ENCODE measurements around the gene ITGA2B.
"Not testable (repeated sequence)": the region's sequence is repeated elsewhere in the genome, so short reads cannot be mapped to it uniquely, and the experiment has no call there.

Gene ITGA2B

DNA sequence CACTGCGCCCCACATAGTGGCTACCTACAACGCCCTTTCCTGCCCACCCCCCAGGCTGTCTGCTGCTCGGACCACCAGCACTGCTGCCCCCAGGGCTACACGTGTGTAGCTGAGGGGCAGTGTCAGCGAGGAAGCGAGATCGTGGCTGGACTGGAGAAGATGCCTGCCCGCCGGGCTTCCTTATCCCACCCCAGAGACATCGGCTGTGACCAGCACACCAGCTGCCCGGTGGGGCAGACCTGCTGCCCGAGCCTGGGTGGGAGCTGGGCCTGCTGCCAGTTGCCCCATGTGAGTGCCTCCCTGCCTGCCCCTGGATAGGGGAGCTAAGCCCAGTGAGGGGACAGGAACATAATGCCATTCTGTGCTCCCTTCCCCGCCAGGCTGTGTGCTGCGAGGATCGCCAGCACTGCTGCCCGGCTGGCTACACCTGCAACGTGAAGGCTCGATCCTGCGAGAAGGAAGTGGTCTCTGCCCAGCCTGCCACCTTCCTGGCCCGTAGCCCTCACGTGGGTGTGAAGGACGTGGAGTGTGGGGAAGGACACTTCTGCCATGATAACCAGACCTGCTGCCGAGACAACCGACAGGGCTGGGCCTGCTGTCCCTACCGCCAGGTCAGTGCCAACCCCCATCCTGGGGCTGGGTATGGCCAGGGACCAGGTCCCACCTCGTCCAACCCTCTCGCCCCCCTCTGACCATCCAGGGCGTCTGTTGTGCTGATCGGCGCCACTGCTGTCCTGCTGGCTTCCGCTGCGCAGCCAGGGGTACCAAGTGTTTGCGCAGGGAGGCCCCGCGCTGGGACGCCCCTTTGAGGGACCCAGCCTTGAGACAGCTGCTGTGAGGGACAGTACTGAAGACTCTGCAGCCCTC is 37.3 kb downstream of the ITGA2B start:
- no peak for DNase-seq

DNA sequence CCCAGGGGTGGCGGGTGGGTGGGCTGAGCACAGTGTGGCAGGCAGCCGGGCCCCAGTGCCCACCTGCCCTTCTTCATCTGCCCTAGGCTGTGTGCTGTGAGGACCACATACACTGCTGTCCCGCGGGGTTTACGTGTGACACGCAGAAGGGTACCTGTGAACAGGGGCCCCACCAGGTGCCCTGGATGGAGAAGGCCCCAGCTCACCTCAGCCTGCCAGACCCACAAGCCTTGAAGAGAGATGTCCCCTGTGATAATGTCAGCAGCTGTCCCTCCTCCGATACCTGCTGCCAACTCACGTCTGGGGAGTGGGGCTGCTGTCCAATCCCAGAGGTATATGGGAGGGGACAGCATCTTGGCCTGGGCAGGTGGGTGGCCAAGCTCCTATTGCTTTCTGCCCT is 38.0 kb downstream of the ITGA2B start:
- no peak for DNase-seq

DNA sequence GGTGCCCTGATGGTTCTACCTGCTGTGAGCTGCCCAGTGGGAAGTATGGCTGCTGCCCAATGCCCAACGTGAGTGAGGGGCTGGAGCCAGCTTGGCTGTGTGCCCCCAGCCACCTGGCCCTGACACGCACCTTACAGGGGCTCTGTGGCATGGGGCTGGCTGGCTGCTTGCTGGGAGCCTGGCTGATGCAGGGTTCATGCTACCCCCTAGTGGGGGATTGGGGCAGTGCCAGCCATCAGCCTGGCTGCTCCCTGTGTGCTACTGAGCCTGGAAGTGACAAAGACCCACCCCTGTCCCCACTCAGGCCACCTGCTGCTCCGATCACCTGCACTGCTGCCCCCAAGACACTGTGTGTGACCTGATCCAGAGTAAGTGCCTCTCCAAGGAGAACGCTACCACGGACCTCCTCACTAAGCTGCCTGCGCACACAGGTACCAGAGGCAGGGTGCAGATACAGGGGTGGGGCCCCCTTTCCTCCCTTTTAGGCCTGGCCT is 38.7 kb downstream of the ITGA2B start:
- peak; percentile 83 for DNase-seq

DNA sequence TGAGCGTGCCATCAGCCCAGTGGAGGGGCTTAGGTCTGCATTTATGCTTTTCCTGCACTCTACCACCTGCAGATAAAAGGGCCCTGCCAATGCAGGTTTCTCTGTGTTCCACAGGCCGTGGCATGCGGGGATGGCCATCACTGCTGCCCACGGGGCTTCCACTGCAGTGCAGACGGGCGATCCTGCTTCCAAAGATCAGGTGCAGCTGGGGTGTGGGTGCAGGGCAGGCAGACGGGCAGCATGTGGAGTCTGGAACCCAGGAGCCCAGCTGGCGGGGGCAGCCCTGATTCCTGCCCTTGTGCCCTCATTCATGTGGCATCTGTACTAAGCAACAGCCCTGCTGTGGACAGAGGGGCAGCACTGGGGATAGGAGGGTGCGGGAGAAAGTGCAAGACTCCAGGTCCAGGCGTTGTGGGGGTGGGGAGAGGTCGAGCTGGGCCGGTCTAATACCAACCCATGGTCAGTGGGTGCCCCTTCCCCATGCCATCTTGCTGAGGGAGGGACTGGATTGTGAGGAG is 39.8 kb downstream of the ITGA2B start:
- no peak for DNase-seq

DNA sequence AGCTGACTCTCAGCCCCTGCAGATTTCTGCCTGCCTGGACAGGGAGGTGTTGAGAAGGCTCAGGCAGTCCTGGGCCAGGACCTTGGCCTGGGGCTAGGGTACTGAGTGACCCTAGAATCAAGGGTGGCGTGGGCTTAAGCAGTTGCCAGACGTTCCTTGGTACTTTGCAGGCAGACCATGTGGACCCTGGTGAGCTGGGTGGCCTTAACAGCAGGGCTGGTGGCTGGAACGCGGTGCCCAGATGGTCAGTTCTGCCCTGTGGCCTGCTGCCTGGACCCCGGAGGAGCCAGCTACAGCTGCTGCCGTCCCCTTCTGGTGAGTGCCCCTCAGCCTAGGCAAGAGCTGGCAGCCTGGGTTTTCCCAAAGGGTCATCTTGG is 40.5 kb downstream of the ITGA2B start:
- no peak for DNase-seq

- peak; percentile 37 for DNase-seq
Measured at GRCh38 chr17:44348234-44348987, 41.0 kb downstream of the ITGA2B start.

DNA sequence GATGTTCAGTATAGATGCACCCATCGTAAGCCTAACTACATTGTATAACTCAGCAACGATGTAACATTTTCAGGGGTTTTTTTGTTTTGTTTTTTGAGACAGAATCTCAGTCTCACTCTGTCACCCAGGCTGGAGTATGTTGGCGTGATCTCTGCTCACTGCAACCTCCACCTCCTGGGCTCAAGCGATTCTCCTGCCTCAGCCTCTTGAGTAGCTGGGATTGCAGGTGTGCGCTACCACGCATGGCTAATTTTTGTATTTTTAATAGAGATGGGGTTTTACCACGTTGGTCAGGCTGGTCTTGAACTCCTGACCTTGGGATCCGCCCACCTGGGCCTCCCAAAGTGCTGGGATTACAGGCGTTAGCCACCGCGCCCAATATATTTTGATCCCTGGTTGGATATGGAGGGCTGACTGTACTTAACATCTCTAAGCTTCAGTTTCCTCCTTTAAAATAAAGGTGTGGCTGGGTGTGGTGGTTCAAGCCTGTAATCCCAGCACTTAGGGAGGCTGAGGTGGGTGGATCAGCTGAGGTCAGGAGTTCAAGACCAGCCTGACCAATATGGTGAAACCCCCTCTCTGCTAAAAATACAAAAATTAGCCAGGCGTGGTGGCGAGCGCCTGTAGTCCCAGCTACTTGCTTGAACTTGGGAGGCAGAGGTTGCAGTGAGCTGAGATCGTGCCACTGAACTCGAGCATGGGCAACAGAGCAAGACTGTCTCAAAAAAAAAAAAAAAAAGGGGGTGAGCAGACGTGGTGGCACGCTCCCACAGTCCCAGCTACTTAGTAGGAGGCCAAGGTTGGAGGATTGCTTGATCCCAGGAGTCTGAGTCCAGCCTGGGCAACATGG is 42.0 kb downstream of the ITGA2B start:
- DNase-seq, result not testable (repeated sequence)

DNA sequence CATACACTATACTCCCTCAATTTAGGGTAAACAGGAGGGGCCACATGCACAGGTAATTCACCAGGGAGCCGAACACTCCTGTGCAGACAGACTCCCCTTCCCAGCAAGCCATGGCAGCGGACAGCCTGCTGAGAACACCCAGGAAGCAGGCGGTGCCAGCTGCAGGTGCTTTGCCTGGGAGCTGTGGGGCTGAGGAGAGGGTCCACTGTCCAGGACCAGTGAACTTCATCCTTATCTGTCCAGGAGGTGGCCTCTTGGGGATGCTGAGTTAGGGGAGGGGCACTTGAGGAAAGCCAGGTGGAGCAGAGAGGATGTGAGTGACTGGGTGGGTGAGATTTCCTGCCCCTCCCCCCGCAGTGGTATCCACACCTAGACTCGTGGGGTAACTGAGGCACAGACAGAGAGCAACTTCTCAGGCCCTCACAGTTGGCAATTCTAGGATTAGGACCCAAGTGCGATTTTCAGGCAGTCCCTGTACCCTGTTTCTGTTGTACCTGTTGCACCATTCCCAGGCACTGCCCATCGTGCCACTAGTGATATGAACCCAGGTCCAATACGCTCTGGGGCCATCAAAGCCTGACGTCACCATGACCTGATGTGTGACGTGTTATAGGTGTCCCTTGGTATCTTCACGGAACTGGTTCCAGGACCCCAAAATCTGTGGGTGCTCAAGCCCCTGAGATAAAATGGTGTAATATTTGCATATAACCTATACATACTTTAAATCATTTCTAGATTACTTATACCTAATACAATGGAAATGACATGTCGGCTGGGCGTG is 43.2 kb downstream of the ITGA2B start:
- no peak for DNase-seq

DNA sequence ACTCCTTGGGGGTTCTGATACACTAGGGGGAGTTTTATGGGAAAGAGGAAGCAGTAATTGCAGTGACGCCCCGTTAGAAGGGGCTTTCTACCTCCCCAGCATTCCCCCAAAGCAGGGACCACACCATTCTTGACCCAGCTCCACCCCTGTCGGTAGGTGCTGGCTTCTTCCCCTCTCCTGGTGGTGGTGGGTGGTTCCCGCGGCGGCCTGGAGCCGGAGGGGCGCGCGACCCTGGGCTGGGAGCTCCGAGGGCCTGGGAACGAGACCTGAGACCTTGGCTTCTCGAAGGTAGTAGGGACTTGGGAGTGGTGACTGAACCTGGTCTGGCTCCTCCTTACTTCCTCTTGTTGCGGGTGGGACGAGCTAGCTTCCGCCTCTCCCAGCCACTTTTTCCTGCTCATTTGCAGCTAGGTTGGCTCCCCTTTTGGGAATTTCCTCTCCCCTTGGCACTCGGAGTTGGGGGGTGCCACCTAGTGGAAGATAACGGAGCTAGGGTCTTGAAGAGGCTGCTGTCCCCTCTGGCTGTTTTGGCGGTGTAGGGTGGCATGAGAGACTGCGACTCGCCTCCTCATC is 43.9 kb downstream of the ITGA2B start:
- peak; percentile 49 for DNase-seq

- peak; percentile 93 for DNase-seq
Measured at GRCh38 chr17:44344939-44345453, 44.5 kb downstream of the ITGA2B start, which contains the start of gene GRN. Gene GRN, plus strand, starts transcription at chr17:44345302. Its CDS starts 3,863 bp downstream, at chr17:44349165.

DNA sequence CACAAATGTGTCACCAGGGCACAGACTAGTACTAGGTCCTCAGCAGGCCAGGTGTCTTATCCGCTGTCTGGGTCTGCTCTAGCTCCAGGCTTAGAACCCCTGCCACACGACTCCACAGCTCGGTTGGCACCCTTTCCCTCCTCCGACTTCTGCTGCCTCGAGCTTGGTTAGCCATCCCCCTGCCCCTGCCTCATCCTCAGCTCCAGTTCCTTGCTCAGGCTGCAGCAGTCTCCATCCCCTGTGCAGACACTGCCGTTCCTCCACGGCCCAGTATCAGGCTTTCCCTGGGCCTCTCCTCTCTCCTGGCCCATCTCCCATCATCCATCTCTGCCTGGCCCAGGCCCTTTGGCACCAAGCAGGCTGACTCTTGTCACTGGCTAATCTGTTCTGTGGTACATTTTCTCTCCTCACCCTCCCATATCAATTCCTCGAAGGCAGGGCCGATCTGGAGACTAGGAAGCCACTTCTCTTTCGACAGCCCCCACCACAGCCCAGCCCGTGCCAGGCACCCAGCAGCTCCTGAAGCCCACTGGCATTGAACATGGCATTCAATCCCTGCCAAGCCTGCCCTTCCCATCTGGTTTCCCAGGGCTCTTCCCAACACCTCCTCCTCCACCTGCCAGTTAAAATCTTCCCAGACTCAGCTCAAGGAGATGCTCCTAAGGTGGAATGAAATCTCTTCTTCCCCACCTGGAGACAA is 45.8 kb downstream of the ITGA2B start:
- DNase-seq, result no peak

DNA sequence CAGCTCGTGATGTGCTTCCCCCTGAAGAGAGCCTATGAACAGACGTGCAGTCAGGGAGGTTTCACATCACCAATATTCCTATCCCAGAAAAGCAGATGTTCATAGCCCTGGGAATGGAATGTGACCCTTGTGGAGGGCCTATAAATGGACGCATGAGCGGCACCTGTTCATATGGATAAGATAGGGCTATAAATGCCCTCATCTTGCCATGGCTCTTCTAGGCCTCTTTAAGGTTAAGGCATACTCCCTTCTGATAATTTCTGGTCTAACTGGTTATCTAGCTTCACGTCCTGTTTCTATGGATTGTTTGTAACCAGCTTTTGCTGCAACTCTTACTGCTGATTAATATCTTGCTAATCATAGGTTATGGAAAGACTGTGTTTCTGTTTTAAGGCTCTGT is 48.9 kb downstream of the ITGA2B start:
- DNase-seq, result not testable (repeated sequence)

- DNase-seq, result no peak
Measured at GRCh38 chr17:44338702-44339101, 50.7 kb downstream of the ITGA2B start.

GRCh38 chr17:44335968-44336367 is 53.5 kb downstream of the ITGA2B start:
- DNase-seq, result no peak

DNA sequence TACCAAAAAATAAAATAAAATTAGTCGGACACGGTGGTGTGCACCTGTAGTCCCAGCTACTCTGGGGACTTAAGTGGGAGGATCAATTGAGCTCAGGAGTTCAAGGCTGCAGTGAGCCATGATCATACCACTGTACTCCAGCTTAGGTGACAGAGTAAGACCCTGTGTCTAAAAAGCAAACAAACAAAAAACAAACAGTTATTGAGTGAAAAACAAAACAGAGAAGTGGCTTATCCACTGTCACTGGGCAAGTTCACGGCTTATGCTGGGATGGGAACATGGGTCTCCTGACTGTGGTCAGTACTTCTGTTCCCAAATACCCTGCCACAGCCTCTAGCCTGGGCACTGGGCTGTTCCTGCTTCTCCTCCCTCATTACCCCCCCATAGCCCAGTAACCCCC is 53.9 kb downstream of the ITGA2B start:
- no peak for DNase-seq

DNA sequence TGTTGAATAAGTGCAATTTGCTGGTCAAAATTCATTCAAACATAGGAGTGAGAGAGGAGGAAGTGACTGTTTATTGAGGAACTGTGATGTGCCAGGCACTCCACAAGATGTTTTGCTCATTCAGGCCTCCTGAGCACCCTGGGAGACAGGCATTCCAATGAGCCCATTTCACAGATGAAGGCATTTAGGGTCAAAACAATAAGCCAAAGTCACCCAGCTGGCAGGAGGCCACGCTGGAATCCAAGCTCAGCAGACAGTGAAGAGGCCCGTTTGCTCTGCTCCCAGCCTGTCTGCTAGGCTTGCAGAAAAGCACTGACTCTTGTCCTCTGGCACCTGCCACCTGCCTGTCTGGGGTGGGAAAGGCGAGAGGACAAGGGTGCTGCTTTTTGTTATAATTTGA is 54.7 kb downstream of the ITGA2B start:
- DNase-seq, result no peak

- no peak for DNase-seq
Measured at GRCh38 chr17:44334315-44334714, 55.1 kb downstream of the ITGA2B start.

DNA sequence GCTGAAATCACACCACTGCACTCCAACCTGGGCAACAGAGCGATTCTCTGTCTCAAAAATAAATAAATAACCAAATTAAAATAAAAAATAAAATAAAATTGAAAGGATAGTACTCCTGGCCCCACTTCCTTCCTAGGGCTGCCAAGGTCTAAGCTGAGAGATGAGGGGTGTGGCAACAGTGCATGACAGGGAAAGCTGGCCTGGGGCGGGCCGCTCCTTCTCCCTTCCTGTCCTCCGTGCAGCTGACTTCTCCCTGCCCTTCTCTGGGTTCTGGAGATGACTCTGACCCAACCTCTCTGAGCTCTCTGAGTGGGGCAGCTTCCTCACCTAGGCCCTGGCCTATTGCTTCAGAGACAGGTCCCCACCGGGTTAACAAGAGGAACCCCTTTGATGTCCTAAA is 56.1 kb downstream of the ITGA2B start:
- DNase-seq, result no peak

DNA sequence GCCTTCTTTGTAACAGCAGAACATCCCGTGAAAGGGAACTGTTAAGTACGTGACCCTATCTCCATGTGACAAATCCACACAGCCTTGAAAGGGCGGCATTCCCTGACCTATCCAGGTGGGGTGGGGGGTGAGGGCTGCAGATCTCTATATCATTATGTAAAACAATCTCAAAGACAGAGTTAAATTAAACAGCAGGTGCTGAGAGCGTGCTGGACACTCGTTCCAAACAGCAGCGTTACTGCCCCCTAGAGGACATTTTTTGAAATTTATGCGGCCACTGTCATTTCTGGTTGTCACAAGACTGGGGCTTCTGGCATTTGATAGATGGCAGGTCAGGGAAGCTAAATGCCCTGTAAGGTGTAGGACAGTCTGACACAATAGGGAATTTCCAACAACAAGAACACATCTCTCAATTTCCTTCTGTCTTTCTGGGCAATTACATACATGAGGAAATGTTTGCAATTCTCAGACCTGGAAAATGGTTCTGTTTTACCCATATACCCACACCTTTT is 58.1 kb downstream of the ITGA2B start:
- peak; percentile 89 for DNase-seq

- DNase-seq, result not testable (repeated sequence)
Measured at GRCh38 chr17:44330263-44330662, 59.2 kb downstream of the ITGA2B start.

All from activated CD4-positive, alpha-beta T cell treated with anti-CD3 and anti-CD28 coated beads, Interleukin-2, Interleukin-6, amounts not matched to agents 100 ng/mL and 50 ng/mL, durations not matched to agents 16 hours and 8 hours (primary cell).